SK-N-SH (cell line): Measurements from ENCODE around the gene RNF157. TPM values are rescaled to one million over a fixed set of nuclear protein-coding genes. Genes with fewer than 3 reads are reported as not detected.

ENCODE experiments used
- CTCF ChIA-PET: fragments of 300-600, 350-600 bp; formaldehyde crosslinking; extraction: SDS; loops from one replicate; lab custom pipeline; 2021; lab: Yijun Ruan, JAX
- POLR2A ChIA-PET: fragments of 350-600 bp; sonication (Branson Sonifier 250); formaldehyde crosslinking; extraction: SDS; loops from one replicate; lab custom pipeline; 2020; ENCODE audit warnings: antibody characterized with exemption, inconsistent platforms; lab: Yijun Ruan, JAX
- DNase-seq: peaks from one replicate; pipeline ENCODE4 v3.0.0; 2012
- H2AFZ ChIP-seq: fragments of 200-600 bp; sonication (generic); 2 replicates; pipeline ENCODE4 v1.8.1; 2016; ENCODE audit warnings: antibody characterized with exemption, mild to moderate bottlenecking, low read depth
- H3F3A ChIP-seq: fragments of 200-600 bp; sonication (generic); replicated peaks from 2 replicates; pipeline ENCODE3; 2016; ENCODE audit warnings: antibody characterized with exemption, mild to moderate bottlenecking; ENCODE audit not compliant: insufficient read depth
- H3K27ac ChIP-seq, 2 experiments: fragments of 200-500 bp in 1 of 2; fragments of 200-600 bp in 1 of 2; sonication (Bioruptor generic) in 1 of 2; sonication (generic), shearing (Covaris generic) in 1 of 2; 2 replicates each; pipeline versions ENCODE4 v1.5.1 to v1.6.1; 2014 to 2016; ENCODE audit warnings: low read depth in 2 of 2, inconsistent platforms in 1 of 2, low read length in 1 of 2, mild to moderate bottlenecking in 1 of 2, mixed read lengths in 1 of 2
- H3K27me3 ChIP-seq: fragments of 200-600 bp; sonication (generic), shearing (Covaris generic); 2 replicates; pipeline ENCODE4 v1.6.1; 2016; ENCODE audit warnings: mixed run types; ENCODE audit not compliant: insufficient read depth
- H3K36me3 ChIP-seq, 2 experiments: fragments of 200-500 bp in 1 of 2; fragments of 200-600 bp in 1 of 2; sonication (Bioruptor generic) in 1 of 2; sonication (generic) in 1 of 2; replicated peaks in 1 of 2; 2 replicates each; pipeline versions ENCODE3 to v1.5.1; 2014 to 2016; ENCODE audit warnings: low read length in 1 of 2, mild to moderate bottlenecking in 1 of 2; ENCODE audit not compliant: insufficient read depth in 2 of 2, control insufficient read depth in 1 of 2
- H3K4me1 ChIP-seq, 2 experiments: fragments of 200-500 bp in 1 of 2; fragments of 200-600 bp in 1 of 2; sonication (Bioruptor generic) in 1 of 2; sonication (generic), shearing (Covaris generic) in 1 of 2; 2 replicates each; pipeline versions ENCODE4 v1.5.1 to v1.6.1; 2014 to 2016; ENCODE audit warnings: low read depth in 1 of 2, low read length in 1 of 2, mixed run types in 1 of 2; ENCODE audit not compliant: insufficient read depth in 2 of 2, control insufficient read depth in 1 of 2
- H3K4me2 ChIP-seq: fragments of 200-600 bp; sonication (generic), shearing (Covaris generic); 2 replicates; pipeline ENCODE4 v1.6.1; 2017; ENCODE audit warnings: mixed run types
- H3K4me3 ChIP-seq, 2 experiments: fragments of 200-500 bp in 1 of 2; fragments of 200-600 bp in 1 of 2; sonication (Bioruptor generic) in 1 of 2; sonication (generic), shearing (Covaris generic) in 1 of 2; 2 replicates each; pipeline versions ENCODE4 v1.5.1 to v1.8.1; 2014 to 2016; ENCODE audit warnings: low read depth in 2 of 2, inconsistent platforms in 1 of 2, low read length in 1 of 2, mild to moderate bottlenecking in 1 of 2, mixed read lengths in 1 of 2, moderate library complexity in 1 of 2
- H3K79me2 ChIP-seq: fragments of 200-600 bp; sonication (generic); 2 replicates; pipeline ENCODE4 v1.8.1; 2017; ENCODE audit warnings: mild to moderate bottlenecking; ENCODE audit not compliant: insufficient read depth
- H3K9ac ChIP-seq: fragments of 200-600 bp; sonication (generic); 2 replicates; pipeline ENCODE4 v1.6.1; 2017; ENCODE audit warnings: mixed run types
- H3K9me2 ChIP-seq: fragments of 200-600 bp; sonication (generic); 2 replicates; pipeline ENCODE4 v1.6.1; 2017; ENCODE audit warnings: mixed run types
- H3K9me3 ChIP-seq: fragments of 200-600 bp; sonication (generic); 2 replicates; pipeline ENCODE4 v1.6.1; 2017; ENCODE audit warnings: mixed run types, mild to moderate bottlenecking, moderate library complexity
- H4K20me1 ChIP-seq: fragments of 200-600 bp; sonication (generic); 2 replicates; pipeline ENCODE4 v1.6.1; 2017; ENCODE audit warnings: mild to moderate bottlenecking, mixed run types; ENCODE audit not compliant: insufficient read depth
- FOSL2 ChIP-seq: IDR thresholded peaks from 2 replicates; pipeline ENCODE4 v1.4.0; 2012; ENCODE audit warnings: low read depth, mild to moderate bottlenecking, moderate library complexity, borderline replicate concordance
- JUND ChIP-seq: IDR thresholded peaks from 2 replicates; pipeline ENCODE4 v1.4.0; 2012
- MAX ChIP-seq: IDR thresholded peaks from 2 replicates; pipeline ENCODE4 v1.4.0; 2012; ENCODE audit warnings: low read depth
- MEF2A ChIP-seq: IDR thresholded peaks from 2 replicates; pipeline ENCODE4 v1.4.0; 2012; ENCODE audit warnings: low read depth, borderline replicate concordance
- MXI1 ChIP-seq: IDR thresholded peaks from 2 replicates; pipeline ENCODE4 v1.6.1; 2012; ENCODE audit warnings: mild to moderate bottlenecking, low read depth, low read length, improper control_type of control experiment
- NFIC ChIP-seq: IDR thresholded peaks from 2 replicates; pipeline ENCODE4 v1.4.0; 2012; ENCODE audit warnings: borderline replicate concordance
- NRF1 ChIP-seq: IDR thresholded peaks from 2 replicates; pipeline ENCODE4 v1.6.1; 2012; ENCODE audit warnings: low read depth, mild to moderate bottlenecking, low read length
- PBX3 ChIP-seq: IDR thresholded peaks from 2 replicates; pipeline ENCODE4; 2012
- SIN3A ChIP-seq: IDR thresholded peaks from 2 replicates; pipeline ENCODE4 v1.6.1; 2012; ENCODE audit warnings: low read depth, mild to moderate bottlenecking, low read length, moderate library complexity, borderline replicate concordance
- TAF1 ChIP-seq: IDR thresholded peaks from 2 replicates; pipeline ENCODE4 v1.6.1; 2012; ENCODE audit warnings: low read depth, mild to moderate bottlenecking, low read length, moderate library complexity, borderline replicate concordance
- TEAD4 ChIP-seq: IDR thresholded peaks from 2 replicates; pipeline ENCODE4 v1.4.0; 2012; ENCODE audit warnings: mild to moderate bottlenecking, borderline replicate concordance; ENCODE audit not compliant: insufficient read depth
- USF1 ChIP-seq: IDR thresholded peaks from 2 replicates; pipeline ENCODE4 v1.4.0; 2012; ENCODE audit warnings: low read depth, borderline replicate concordance
- USF2 ChIP-seq: fragments of 150-350 bp; IDR thresholded peaks from 2 replicates; pipeline ENCODE4 v1.6.1; 2017; ENCODE audit warnings: antibody characterized with exemption, low read length, low read depth, borderline replicate concordance
- YY1 ChIP-seq: IDR thresholded peaks from 2 replicates; pipeline ENCODE4 v1.4.0; 2012; ENCODE audit warnings: low read depth, mild to moderate bottlenecking
- ZBTB33 ChIP-seq: IDR thresholded peaks from 2 replicates; pipeline ENCODE4 v1.4.0; 2012; ENCODE audit warnings: low read depth, borderline replicate concordance
- WGBS: methylation state at CpG from one replicate; pipeline ENCODE4 v1.1.6; 2017; ENCODE audit warnings: low lambda C conversion rate; 5-methylcytosine and 5-hydroxymethylcytosine counted together
- polyA plus RNA-seq, 3 experiments: library from polyadenylated mRNA; depleted of rRNA; stranded (reverse); fragments of >200 nt; gene quantifications; 2 replicates each; pipeline ENCODE4 v1.2.3, GENCODE V29; 2012

Gene RNF157
- polyA plus RNA-seq, 1 of the 3 experiments (the other 2 are of a cell fraction) = 5.2 TPM

GRCh38 chr17:76196675-76197074 is 43.6 kb downstream of the RNF157 start:
- POLR2A ChIA-PET = no interaction called here
- TF ChIP-seq SIN3A = no peak
- TF ChIP-seq NFIC = no peak
- TF ChIP-seq TAF1 = no peak
- TF ChIP-seq ZBTB33 = no peak
- TF ChIP-seq MEF2A = no peak
- TF ChIP-seq FOSL2 = no peak
- no peak for TF ChIP-seq MXI1
- TF ChIP-seq JUND = no peak
- no peak for TF ChIP-seq YY1
- no peak for TF ChIP-seq USF1
- no peak for TF ChIP-seq NRF1
- no peak for TF ChIP-seq USF2
- TF ChIP-seq TEAD4 = no peak
- no peak for TF ChIP-seq PBX3
- no peak for TF ChIP-seq MAX
- Histone ChIP-seq H3K36me3 (no peaks in the 10 kb centered on the region), H3F3A (no peaks in the 10 kb centered on the region), H3K9me3 (no peaks in the 10 kb centered on the region), H3K4me3 (no peak overlapping the region), H3K9me2 (no peaks in the 10 kb centered on the region), H3K9ac (no peak overlapping the region), H3K79me2 (no peaks in the 10 kb centered on the region), H3K27me3 (no peaks in the 10 kb centered on the region), H3K4me1 (peaks cover 0 to 16% of the 10 kb centered on the region in 2 experiments; a peak in 2 of 4 replicates), H3K27ac (no peak overlapping the region), H4K20me1 (no peaks in the 10 kb centered on the region), H3K4me2 (no peak overlapping the region), H2AFZ (no peak overlapping the region)
- DNase-seq = no peak
- CTCF ChIA-PET = interaction anchor here (1.0 to 5.8 kb wide), 4 partner anchors 15 to 83 kb away, joined by 3 to 47 read pairs (median 12); no protein-coding TSS in a partner anchor
- WGBS = 66% methylated on average over 3 of the region's 3 CpGs
